Measurements from ENCODE around the gene ALX4.

Gene ALX4

DNA sequence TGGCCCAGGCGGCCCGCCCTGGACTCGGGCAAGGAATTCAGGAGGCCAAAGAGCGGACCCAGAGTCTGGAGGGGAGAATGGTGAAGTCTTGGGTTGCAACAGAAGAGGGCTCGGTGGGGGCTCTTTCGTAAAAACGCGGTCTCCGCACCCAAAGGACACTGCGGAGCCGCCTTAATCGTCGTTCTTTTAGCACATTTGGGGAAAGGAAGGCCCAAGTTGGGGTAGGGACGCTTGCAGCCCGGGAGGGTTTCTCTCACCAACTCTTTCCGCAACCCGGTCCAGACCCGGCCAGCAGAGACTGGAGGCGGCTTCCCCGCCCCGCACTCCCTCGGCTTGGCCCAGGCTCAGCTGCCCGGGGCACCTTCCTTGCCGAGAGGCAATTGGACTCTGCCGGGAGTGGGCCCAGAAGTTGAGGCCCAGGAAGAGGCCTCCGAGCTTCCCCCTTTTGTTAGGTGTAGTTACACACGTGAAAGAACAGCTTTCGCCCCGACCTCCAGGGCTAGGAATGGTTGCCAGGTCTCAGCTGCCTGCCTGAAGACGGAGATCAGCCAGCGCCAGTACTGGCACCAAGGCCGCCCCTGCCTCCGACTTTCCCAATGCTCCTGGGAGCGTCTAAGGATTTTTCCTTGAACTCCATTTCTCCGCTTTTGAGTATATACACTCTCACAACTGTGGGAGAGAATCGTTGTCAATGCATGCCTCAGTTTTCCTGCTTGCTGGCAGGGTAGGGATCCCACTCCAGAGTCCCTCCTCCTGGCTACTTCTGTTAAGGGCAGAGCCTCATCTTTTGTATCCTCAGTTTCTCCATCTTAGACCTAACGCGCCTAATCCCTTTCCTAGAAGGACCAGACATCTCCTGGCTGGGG is 3.7 kb downstream of the ALX4 start (continued):
- TF ChIP-seq, protein P1, sequence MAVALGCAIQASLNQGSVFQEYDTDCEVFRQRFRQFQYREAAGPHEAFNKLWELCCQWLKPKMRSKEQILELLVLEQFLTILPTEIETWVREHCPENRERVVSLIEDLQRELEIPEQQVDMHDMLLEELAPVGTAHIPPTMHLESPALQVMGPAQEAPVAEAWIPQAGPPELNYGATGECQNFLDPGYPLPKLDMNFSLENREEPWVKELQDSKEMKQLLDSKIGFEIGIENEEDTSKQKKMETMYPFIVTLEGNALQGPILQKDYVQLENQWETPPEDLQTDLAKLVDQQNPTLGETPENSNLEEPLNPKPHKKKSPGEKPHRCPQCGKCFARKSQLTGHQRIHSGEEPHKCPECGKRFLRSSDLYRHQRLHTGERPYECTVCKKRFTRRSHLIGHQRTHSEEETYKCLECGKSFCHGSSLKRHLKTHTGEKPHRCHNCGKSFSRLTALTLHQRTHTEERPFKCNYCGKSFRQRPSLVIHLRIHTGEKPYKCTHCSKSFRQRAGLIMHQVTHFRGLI (tag by site-specific recombination; IDR thresholded peaks at IDR 0.05), result no peak
- TF ChIP-seq ZNF302 (tag by site-specific recombination; IDR thresholded peaks at IDR 0.05; ENCODE audit: low read depth), result no peak
- TF ChIP-seq ZBTB11 (tag by site-specific recombination; conservative IDR thresholded peaks at IDR 0.05; ENCODE audit: low read depth), result no peak
- no peak for TF ChIP-seq FEZF1 (tag by site-specific recombination; IDR thresholded peaks at IDR 0.05)
- TF ChIP-seq PRDM10 (tag by site-specific recombination; IDR thresholded peaks at IDR 0.05), result no peak
- TF ChIP-seq ZNF660 (tag by site-specific recombination; IDR thresholded peaks at IDR 0.05), result no peak

GRCh38 chr11:44305470-44306051 is 4.4 kb downstream of the ALX4 start:
- ChIA-PET CTCF (no interaction called here), POLR2A (no interaction called here)
- H3K27ac ChIP-seq (ENCODE audit: extremely low read depth, low read depth, low read length), result no peak overlapping the region
- H3K4me1 ChIP-seq (ENCODE audit: control insufficient read depth, insufficient read depth, low read length), result peaks cover 2% of the 10 kb centered on the region; the same call in 1 of the 2 replicates
- H3K36me3 ChIP-seq (ENCODE audit: control insufficient read depth in 2 of 2, insufficient read depth in 1 of 2, low read length in 2 of 2), result peaks cover 0 to 5% of the 10 kb centered on the region in 2 experiments; a peak in 1 of 3 replicates
- no peak for TF ChIP-seq RBAK (tag by site-specific recombination; IDR thresholded peaks at IDR 0.05)
- no peak for TF ChIP-seq ZNF174 (tag by site-specific recombination; IDR thresholded peaks at IDR 0.05)
- no peak for TF ChIP-seq ZNF221 (tag by site-specific recombination; IDR thresholded peaks at IDR 0.05; ENCODE audit: borderline replicate concordance)
- TF ChIP-seq PRDM2 (tag by site-specific recombination; IDR thresholded peaks at IDR 0.05; ENCODE audit: borderline replicate concordance), result no peak
- no peak for TF ChIP-seq ZNF560 (tag by site-specific recombination; IDR thresholded peaks at IDR 0.05; ENCODE audit: borderline replicate concordance)
- no peak for TF ChIP-seq ZNF530 (tag by site-specific recombination; IDR thresholded peaks at IDR 0.05; ENCODE audit: low read depth)
- no peak for TF ChIP-seq ZNF623 (tag by site-specific recombination; IDR thresholded peaks at IDR 0.05)
- no peak for TF ChIP-seq ZNF366 (tag by site-specific recombination; conservative IDR thresholded peaks at IDR 0.05)
- no peak for TF ChIP-seq ZNF544 (tag by site-specific recombination; IDR thresholded peaks at IDR 0.05)
- no peak for TF ChIP-seq ZNF558 (tag by site-specific recombination; IDR thresholded peaks at IDR 0.05)
- TF ChIP-seq ZNF2 (tag by site-specific recombination; IDR thresholded peaks at IDR 0.05), result no peak
- H3K4me3 ChIP-seq (ENCODE audit: low read depth, low read length), result no peak overlapping the region
- H3K9me3 ChIP-seq (ENCODE audit: control insufficient read depth, insufficient read depth, low read depth, low read length), result no peaks in the 10 kb centered on the region
